Middle frontal gyrus (tissue), 1 donor: Measurements from ENCODE around the gene CLEC4G.
"Not testable (repeated sequence)": the region's sequence is repeated elsewhere in the genome, so short reads cannot be mapped to it uniquely, and the experiment has no call there.

Experiments
- DNase-seq: peaks from one replicate; pipeline ENCODE4 v3.0.0-alpha.2; 2015; ENCODE audit warnings: low spot score; ENCODE audit errors: extremely low spot score

The CLEC4G gene

DNA sequence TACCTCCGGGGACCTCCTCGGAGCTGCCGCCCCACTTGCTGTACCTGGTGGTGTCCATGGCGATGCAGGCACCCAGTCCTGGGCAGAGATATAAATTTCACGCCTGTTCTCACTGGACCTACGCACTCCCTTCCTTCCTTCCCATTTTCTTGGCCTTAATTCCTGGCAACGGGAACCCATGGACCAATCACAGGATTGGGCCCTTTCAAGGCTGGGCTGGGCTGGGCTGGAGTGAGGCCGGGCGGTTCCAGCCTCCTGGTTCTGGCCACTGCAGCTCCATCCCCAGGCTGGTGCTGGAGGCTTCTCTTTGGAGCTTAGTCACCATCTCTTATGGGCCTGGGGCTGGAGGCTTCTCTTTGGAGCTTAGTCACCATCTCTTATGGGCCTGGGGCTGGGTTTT, at the start of gene CLEC4G:
Gene CLEC4G (minus strand): TSS at position 66 of the 400 bp plus-strand sequence. CDS start 8 bp downstream, at position 58.
- DNase-seq: no peak

DNA sequence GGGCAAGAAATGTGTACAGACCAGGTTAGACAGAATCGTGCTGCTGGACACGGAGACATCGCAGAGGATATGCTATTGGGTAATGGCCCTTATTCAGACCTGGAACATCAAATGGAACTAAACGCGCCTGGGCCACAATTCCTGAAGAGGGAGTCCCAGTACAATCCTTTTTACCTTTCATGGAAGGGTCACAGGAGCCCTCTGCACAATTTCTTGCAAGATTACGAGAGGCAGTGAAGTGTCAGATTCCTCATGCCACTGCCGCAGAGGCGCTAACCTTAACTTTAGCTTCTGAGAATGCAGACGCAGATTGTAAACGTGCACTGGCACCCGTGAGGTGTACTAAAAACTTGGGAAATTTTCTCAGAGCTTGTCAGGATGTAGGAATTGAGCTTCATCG, 49.2 kb upstream of the CLEC4G start:
- DNase-seq: no peak

- no peak for DNase-seq
These were observed 47.9 kb upstream of the CLEC4G start for GRCh38 chr19:7779631-7780486.

DNA sequence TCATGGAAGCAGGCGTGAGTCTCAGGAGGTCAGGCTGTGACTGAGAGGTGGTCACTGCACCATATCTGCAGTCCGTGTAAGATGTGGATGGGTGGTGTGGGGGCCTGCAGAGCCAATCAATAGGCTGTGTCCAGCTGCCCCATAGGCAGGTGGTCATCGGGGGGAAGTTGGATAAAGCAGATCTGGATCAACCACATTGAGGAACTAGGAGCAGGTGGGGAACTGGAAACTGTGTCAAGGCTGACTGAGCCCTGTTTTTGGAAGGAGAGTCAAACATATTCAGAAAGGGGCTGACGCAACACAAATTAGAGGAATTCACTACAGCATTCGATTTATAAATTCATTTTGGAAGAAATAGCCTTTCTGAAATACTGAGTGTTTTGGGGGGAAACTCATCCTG, 46.2 kb upstream of the CLEC4G start:
- no peak for DNase-seq

- no peak for DNase-seq
These were observed 43.9 kb upstream of the CLEC4G start for GRCh38 chr19:7775761-7776160.

DNA sequence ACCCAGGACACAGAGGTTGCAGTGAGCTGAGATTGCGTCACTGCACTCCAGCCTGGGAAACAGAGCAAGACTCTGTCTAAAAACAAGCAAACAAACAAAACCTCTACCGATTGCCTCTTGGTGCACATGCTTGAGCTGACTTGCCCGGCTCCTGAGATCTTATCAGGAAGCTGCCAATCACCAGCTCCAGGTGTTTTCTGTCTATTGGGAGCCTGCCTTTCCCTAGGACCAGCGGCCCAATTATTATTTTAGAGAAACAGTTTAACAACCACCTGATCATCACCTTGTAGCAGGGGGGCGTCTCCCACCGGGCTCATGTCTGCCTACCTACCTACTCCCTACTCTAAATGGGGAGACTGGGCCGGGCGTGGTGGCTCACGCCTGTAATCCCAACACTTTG, 41.9 kb upstream of the CLEC4G start:
- no peak for DNase-seq

- DNase-seq: no peak
These were observed 40.9 kb upstream of the CLEC4G start for GRCh38 chr19:7772752-7773291.

DNA sequence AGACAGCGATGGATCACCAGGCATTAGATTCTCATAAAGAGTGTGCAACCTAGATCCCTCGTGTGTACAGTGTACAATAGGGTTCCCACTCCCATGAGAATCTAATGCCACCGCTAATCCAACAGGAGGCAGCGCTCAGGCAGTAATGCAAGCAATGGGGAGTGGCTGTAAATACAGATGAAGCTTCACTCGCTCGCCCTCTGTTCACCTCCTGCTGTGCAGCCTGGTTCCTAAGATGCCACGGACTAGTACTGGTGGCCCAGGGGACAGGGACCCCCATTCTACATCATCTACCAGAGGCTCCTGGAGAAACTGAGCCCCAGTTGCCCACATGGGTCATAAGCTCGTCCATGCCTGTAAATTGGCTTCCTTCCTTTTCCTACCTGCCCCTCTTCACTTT, 39.2 kb upstream of the CLEC4G start:
- DNase-seq: no peak

DNA sequence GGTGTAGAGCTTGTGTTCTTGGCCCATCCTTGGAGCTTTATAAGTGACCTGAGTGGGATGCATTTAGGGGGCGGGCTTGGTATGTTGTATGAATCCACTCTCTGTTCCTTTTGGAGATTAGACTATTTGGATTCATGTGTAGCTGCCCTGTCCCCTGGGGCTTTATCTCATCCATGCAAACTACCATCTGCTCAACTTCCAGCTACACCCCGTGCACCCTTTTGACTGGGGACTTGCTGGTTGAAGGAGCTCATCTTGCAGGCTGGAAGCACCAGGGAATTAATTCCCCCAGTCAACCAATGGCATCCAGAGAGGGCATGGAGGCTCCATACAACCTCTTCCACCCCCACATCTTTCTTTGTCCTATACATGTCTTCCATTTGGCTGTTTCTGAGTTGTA, 37.3 kb upstream of the CLEC4G start:
- no peak for DNase-seq

GRCh38 chr19:7767487-7767886, 35.6 kb upstream of the CLEC4G start:
- DNase-seq: no peak

DNA sequence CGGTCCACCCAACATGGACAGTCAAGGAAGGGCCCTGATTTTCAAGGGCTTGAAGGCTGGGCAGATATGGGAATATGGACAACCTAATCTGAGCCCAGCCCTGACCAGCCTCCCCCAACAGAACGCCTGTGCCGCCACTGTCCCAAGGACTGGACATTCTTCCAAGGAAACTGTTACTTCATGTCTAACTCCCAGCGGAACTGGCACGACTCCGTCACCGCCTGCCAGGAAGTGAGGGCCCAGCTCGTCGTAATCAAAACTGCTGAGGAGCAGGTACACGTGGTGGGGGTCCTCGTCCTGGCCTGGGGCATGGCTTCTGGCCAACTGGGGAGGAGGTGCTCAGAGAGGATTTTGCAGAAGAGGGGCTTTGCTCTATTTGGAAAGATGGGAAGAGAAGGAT, 34.6 kb upstream of the CLEC4G start:
- DNase-seq: no peak

GRCh38 chr19:7765043-7765442, 33.1 kb upstream of the CLEC4G start:
- not testable (repeated sequence) for DNase-seq

DNA sequence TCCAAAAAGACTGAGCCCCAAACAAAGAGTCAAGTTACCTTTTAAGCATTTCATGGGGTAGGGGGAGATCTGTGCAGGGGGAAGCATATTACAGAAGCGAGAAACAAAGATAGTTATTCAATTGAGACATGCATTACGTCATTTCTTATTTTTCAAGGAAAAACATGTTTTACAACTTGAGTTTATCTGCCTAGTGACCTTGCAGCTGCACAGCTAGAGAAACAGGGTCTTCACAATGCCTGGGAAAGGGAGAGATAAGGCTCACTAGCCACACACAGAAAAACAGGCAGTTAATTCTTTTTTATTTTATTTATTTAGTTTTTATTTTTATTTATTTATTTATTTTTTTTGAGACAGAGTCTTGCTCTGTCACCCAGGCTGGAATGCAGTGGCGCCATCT, 32.2 kb upstream of the CLEC4G start:
- not testable (repeated sequence) for DNase-seq

DNA sequence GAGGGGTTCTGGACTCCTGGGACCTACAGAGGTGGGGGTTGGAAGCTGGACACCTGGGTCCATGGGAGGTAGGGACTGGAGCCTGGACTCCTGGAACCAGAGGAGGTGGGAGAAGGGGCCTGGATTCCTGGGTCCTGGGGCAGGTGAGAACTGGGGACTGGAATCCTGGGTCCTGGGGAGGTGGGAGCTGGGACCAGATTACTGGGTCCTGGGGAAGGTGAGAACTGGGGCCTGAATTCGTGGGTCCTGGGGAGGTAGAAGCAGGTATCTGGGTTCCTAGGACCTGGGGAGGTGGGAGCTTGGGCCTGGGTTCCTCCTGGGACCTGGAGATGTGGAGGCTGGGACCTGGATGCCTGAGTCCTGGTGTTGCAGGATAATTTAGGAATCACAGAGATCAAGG, 31.8 kb upstream of the CLEC4G start:
- no peak for DNase-seq

DNA sequence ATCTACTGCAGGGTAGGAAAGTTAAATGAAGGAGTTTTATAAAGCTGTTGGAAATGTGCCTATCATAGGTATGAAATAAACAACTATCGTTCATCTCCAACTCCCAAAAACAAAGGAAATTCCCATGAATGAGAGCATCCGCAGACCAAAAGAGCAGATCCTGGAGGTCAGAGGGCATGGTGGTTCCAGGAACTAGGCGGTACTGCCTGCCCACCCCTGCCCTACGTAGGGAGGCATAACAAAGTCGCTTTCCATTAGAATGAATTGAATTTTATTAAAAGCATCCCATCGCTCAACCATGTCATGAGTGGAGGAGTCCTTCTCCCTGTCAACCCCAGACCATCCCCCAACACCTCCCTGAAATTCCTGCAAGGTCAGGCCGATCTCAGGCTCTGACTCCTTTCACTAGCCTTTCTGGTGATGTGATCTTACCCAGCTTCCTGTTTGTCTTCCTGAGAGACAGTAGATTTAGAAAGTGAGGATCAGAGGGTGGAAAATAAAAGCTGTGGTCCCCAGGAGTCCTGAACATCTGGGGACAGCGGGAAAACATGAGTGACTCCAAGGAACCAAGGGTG, 30.9 kb upstream of the CLEC4G start, which contains the start of gene CLEC4M:
Gene CLEC4M (plus strand): TSS at position 525 of the 575 bp plus-strand sequence. CDS start 24 bp downstream, at position 549.
- DNase-seq: no peak

DNA sequence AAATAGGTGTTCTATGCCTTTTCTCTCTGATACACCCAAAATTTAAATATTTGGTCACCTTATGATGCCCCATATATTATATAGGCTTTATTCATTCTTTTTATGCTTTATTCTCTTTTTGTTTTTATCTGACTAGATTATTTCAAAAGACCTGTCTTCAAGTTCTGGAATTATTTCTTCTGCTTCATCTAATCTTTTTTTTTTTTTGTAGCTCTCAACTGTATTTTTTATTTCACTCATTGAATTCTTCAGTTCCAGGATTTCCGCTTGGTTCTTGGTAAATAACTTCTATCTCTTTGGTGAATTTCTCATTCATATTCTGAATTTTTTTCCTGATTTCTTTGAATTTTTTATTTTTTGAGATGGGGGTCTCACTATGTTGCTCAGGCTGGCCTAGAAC, 27.2 kb upstream of the CLEC4G start:
- DNase-seq: no peak

DNA sequence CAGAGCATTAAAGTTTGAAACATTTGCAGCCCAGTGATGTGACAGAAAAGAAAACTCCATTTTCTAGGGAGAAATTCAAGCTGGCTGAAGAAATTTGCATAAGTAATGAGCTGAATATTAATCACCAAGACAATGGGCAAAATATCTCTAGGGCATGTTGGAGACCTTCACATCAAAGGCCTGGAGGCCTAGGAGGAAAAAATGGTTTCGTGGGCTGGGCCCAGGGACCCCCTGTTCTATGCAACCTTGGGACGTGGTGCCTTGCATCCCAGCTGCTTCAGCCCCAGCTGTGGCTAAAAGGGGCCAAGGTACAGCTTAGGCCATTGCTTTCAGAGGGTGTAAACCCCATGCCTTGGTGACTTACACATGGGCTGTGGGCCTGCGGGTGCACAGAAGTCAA, 25.4 kb upstream of the CLEC4G start:
- no peak for DNase-seq

DNA sequence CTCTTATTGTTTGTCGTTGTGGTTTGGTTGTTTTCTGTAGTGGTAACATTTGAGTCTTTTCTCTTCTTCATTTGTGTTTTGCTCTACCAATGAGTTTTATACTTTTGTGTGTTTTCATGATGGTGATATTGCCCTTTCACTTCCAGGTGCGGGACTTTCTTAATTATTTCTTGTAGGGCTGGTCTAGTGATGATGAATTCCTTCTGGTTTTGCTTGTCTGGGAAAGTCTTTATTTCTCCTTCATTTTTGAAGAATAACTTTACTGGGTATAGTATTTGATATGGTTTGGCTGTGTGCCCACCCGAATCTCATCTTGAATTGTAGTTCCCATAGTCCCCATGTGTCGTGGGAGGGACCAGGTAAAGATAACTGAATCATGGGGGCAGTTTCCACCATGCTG, 24.3 kb upstream of the CLEC4G start:
- no peak for DNase-seq

DNA sequence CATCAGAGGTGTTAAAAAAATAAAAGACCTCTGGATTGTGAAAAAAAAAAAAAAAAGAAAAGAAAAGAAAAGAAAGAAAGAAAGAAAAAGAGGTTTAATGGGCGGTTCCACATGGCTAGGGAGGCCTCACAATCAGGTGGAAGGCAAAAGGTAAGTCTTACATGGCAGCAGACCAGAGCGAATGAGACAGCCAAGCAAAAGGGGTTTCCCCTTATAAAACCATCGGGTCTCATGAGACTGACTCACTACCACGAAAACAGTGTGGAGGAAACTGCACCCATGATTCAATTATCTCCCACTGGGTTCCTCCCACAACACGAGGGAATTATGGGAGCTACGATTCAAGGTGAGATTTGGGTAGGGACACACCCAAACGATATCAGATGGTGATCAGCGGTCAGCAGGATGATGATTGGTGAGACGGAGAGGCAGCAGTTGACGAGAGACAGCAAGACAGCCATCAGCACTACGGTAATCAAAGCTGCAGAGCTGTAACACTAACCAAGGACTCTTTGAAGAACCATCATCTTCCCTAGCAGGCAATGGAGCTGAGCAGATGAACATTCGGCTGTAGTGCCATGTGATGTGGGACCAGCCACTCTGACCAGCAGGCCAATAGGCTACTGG, 19.4 kb upstream of the CLEC4G start:
- DNase-seq: no peak

GRCh38 chr19:7748756-7749155, 16.8 kb upstream of the CLEC4G start:
- DNase-seq: no peak

DNA sequence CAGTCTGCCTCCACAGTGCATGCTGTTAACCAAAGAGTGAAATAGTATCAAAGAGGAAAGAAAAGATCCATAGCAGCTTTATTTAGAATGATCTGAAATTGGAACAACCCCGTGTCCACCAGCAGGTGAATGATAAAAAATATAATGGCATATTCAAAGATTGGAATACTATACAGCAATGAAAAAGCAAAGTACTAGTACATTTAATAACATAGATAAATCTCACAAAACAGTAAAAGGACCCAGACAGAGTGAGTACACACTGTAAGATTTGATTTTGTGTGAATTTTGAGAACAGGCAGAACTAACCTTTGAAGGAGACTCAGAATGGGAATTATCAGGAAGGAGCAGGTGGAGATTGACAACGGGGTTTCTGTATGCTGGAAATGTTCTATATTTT, 16.3 kb upstream of the CLEC4G start:
- DNase-seq: no peak
